Measurements from ENCODE around the gene AK5. TPM values are rescaled to one million over a fixed set of nuclear protein-coding genes. Genes with fewer than 3 reads are reported as not detected.

AK5 gene
- total RNA-seq, 2 donors from 2014 or later: 0.49 to 1.1 TPM

DNA sequence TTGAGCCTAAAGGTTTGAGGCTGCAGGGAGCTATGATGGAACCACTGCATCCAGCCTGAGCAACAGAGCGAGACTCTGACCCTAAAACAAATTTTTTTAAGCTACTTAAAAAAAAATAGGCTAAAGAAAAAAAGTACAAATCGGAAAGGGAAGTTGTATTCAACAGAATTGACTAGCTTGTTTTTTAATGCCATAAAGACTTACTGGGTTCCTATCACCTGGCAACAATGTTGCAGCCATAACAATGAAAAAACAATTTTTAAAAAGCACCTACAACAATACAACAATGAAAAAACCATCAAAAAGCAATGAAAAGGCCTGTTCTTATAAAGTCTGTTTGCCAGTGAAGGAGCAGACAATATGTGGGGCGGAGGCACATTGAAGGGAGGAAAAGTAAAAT lies 42.5 kb upstream of the AK5 start:
- no peak overlapping the region for H3K4me3 ChIP-seq
- no peaks in the 10 kb centered on the region for H3K9me3 ChIP-seq
- H3K4me1 ChIP-seq: no peaks in the 10 kb centered on the region
- no peak for DNase-seq
- intact Hi-C loops (cut with DNase I): no loop called here
- no peaks in the 10 kb centered on the region for H3K27me3 ChIP-seq
- H3K36me3 ChIP-seq: no peaks in the 10 kb centered on the region
- no peak overlapping the region for H3K9ac ChIP-seq (ENCODE audit: low read depth in 2 of 2, low read length in 2 of 2)
- TF ChIP-seq, protein P1, sequence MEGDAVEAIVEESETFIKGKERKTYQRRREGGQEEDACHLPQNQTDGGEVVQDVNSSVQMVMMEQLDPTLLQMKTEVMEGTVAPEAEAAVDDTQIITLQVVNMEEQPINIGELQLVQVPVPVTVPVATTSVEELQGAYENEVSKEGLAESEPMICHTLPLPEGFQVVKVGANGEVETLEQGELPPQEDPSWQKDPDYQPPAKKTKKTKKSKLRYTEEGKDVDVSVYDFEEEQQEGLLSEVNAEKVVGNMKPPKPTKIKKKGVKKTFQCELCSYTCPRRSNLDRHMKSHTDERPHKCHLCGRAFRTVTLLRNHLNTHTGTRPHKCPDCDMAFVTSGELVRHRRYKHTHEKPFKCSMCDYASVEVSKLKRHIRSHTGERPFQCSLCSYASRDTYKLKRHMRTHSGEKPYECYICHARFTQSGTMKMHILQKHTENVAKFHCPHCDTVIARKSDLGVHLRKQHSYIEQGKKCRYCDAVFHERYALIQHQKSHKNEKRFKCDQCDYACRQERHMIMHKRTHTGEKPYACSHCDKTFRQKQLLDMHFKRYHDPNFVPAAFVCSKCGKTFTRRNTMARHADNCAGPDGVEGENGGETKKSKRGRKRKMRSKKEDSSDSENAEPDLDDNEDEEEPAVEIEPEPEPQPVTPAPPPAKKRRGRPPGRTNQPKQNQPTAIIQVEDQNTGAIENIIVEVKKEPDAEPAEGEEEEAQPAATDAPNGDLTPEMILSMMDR (IDR thresholded peaks at IDR 0.05): no peak
- H3K27ac ChIP-seq: no peak overlapping the region

DNA sequence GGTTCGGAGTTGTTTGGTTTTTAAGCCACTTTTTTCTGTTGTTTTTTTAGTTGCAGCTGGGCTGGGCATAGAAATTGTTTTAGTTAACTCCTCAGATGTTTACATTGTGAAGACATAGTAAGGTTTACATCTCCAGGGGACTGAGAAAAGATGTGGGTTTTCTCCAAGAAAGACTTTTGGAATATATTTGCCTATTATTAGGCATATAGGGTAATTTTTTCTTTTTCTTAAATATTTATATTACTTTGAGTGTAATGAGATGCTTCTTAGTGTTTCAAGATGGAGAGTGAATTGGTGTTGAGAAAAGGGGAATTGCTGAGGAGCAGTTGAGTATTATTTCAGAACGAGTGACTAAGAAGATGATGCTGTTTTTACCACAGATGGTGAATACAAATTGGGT lies 36.0 kb upstream of the AK5 start:
- intact Hi-C loops (cut with DNase I): no loop called here
- H3K36me3 ChIP-seq: no peaks in the 10 kb centered on the region
- DNase-seq: no peak
- H3K9ac ChIP-seq (ENCODE audit: low read depth in 2 of 2, low read length in 2 of 2): no peak overlapping the region
- no peaks in the 10 kb centered on the region for H3K9me3 ChIP-seq
- TF ChIP-seq, protein P1 (IDR thresholded peaks at IDR 0.05): no peak
- no peak overlapping the region for H3K4me3 ChIP-seq
- H3K4me1 ChIP-seq: no peaks in the 10 kb centered on the region
- no peak overlapping the region for H3K27ac ChIP-seq
- H3K27me3 ChIP-seq: no peaks in the 10 kb centered on the region

DNA sequence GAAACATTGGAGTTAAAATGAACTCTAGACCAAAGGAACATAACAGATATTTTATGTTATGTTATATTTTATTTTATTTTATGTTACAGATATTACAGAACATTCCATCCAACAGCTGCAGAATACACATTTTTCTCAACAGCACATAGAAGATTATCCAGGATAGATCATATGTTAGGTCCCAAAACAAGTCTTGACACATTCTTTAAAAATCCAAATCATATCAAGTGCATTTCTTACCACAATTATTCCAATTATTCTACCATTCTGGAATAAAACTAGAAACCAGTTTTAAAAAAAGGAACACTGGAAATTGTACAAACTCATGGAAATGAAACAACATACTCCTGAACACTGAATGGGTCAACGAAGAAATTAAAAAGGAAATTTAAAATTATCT lies 31.7 kb upstream of the AK5 start:
- Histone ChIP-seq H3K27me3 (no peaks in the 10 kb centered on the region), H3K9ac (ENCODE audit: low read depth in 2 of 2, low read length in 2 of 2) (no peak overlapping the region), H3K36me3 (no peaks in the 10 kb centered on the region), H3K9me3 (no peaks in the 10 kb centered on the region), H3K4me1 (no peaks in the 10 kb centered on the region), H3K4me3 (no peak overlapping the region), H3K27ac (no peak overlapping the region)
- DNase-seq: no peak
- intact Hi-C loops (cut with DNase I): no loop called here
- TF ChIP-seq, protein P1 (IDR thresholded peaks at IDR 0.05): no peak

DNA sequence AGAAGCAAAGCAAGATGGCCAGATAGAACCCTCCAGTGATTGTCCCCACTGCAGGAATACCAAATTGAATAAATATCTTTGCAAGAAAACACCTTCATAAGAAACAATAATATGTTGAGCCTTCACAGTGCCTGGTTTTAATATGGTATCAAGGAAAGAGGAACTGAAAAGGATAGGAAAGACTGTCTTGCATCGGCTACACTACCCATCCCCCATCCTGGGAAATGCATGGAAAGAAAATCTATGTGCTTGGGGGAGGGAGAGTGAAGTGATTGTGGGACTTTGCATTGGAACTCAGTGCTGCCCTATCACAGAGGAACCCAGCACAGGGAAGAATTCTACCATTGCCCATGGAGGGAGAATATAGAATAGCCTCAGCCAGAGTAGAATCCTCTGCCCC lies 28.6 kb upstream of the AK5 start:
- no peaks in the 10 kb centered on the region for H3K9me3 ChIP-seq
- H3K4me1 ChIP-seq: no peaks in the 10 kb centered on the region
- TF ChIP-seq, protein P1 (IDR thresholded peaks at IDR 0.05): no peak
- no peak overlapping the region for H3K9ac ChIP-seq (ENCODE audit: low read depth in 2 of 2, low read length in 2 of 2)
- no peak for DNase-seq
- intact Hi-C loops (cut with DNase I): no loop called here
- H3K27ac ChIP-seq: no peak overlapping the region
- H3K36me3 ChIP-seq: no peaks in the 10 kb centered on the region
- no peaks in the 10 kb centered on the region for H3K27me3 ChIP-seq
- H3K4me3 ChIP-seq: no peak overlapping the region

DNA sequence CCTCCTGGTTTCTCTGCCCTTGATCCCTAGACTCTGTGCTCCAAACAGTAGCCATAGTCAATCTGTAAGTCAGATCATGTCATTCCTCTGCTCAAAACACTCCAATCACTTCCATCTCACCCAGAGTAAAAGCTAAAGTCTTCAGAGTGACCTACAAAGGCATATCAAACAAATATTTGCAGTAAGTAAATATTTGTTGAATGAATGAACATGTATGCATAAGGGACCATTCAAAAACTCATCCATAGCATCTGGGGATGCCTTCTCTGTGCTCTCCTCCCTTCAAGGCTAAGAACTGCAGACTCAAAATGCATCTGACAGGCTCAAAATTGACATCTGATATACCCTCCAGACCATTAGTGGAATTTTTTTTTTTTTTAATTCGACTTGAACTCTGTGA lies 18.1 kb upstream of the AK5 start:
- H3K27ac ChIP-seq: no peak overlapping the region
- no peaks in the 10 kb centered on the region for H3K9me3 ChIP-seq
- no peak overlapping the region for H3K4me3 ChIP-seq
- no peaks in the 10 kb centered on the region for H3K36me3 ChIP-seq
- H3K27me3 ChIP-seq: no peaks in the 10 kb centered on the region
- intact Hi-C loops (cut with DNase I): no loop called here
- TF ChIP-seq, protein P1 (IDR thresholded peaks at IDR 0.05): no peak
- H3K9ac ChIP-seq (ENCODE audit: low read depth in 2 of 2, low read length in 2 of 2): no peak overlapping the region
- no peak for DNase-seq
- no peaks in the 10 kb centered on the region for H3K4me1 ChIP-seq

DNA sequence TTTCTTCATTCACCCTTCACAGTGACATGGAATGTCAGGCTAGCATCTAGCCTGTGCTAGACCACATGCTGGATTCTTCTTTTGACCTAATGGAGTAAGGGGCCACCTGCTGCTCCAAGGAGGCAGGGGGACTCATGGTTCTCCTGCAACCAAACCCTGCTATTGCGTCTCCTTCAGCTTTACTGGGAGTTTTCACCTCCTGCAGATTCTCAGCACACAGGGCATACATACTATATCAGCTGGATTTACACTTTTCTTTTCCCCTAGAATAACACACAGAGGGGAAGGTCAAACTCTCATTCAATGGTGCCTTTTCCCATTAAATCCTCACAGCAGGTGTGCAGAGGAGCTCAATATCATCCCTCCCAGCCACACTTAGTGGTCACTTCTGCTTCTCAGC lies 16.6 kb upstream of the AK5 start:
- Histone ChIP-seq H3K9ac (ENCODE audit: low read depth in 2 of 2, low read length in 2 of 2) (no peak overlapping the region), H3K4me3 (no peak overlapping the region), H3K36me3 (no peaks in the 10 kb centered on the region), H3K27me3 (no peaks in the 10 kb centered on the region), H3K4me1 (no peaks in the 10 kb centered on the region), H3K9me3 (no peaks in the 10 kb centered on the region), H3K27ac (no peak overlapping the region)
- intact Hi-C loops (cut with DNase I): no loop called here
- DNase-seq: no peak
- TF ChIP-seq, protein P1 (IDR thresholded peaks at IDR 0.05): no peak
